Activated CD4-positive, alpha-beta T cell treated with anti-CD3 and anti-CD28 coated beads, Interleukin-2, amount 10 ng/mL, durations not matched to agents 7 days and 5 days (primary cell): ENCODE measurements around the gene SLC22A5. TPM values are rescaled to one million over a fixed set of nuclear protein-coding genes. Genes with fewer than 3 reads are reported as not detected.
A peak's percentile ranks its signal among the peaks of the same experiment; 100 is the strongest.
"Not testable (repeated sequence)": the region's sequence is repeated elsewhere in the genome, so short reads cannot be mapped to it uniquely, and the experiment has no call there.

Experiments used
- CTCF ChIA-PET: fragments of 350-600 bp; sonication (Branson Sonifier 250); formaldehyde crosslinking; loops from one replicate; lab custom pipeline; 2021; ENCODE audit warnings: antibody characterized with exemption; lab: Charles Lee
- POLR2A ChIA-PET: fragments of 350-600 bp; sonication (Branson Sonifier 250); formaldehyde crosslinking; loops from one replicate; lab custom pipeline; 2021; ENCODE audit warnings: antibody characterized with exemption; lab: Charles Lee
- DNase-seq: peaks from one replicate; pipeline ENCODE4 v3.0.0-alpha.2; 2020
- H3K27ac Mint-ChIP-seq: one replicate; pipeline ENCODE4 v1.8.0; 2021; ENCODE audit warnings: mild to moderate bottlenecking, moderate library complexity, mixed read lengths
- H3K27me3 Mint-ChIP-seq: one replicate; pipeline ENCODE4 v1.8.0; 2021; ENCODE audit warnings: mixed read lengths
- H3K36me3 Mint-ChIP-seq: one replicate; pipeline ENCODE4 v1.8.0; 2021; ENCODE audit warnings: low read depth, mixed read lengths
- H3K4me1 Mint-ChIP-seq: one replicate; pipeline ENCODE4 v1.8.0; 2021; ENCODE audit warnings: mixed read lengths
- H3K4me3 Mint-ChIP-seq: one replicate; pipeline ENCODE4 v1.8.0; 2021; ENCODE audit warnings: mild to moderate bottlenecking, moderate library complexity, mixed read lengths
- H3K9me3 Mint-ChIP-seq: one replicate; pipeline ENCODE4 v1.8.0; 2021; ENCODE audit warnings: mixed read lengths
- total RNA-seq, 2 experiments: library from RNA; stranded (reverse); gene quantifications; one replicate each; pipeline ENCODE4 v1.2.3, GENCODE V29; 2021

Gene SLC22A5
- total RNA-seq, 2 experiments from 2014 or later = 3.2 to 3.6 TPM

GRCh38 chr5:132408456-132408855 is 38.9 kb downstream of the SLC22A5 start:
- Mint-ChIP-seq H3K9me3 (peaks cover 13% of the 10 kb centered on the region), H3K27ac (no peak overlapping the region), H3K36me3 (peaks cover 44% of the 10 kb centered on the region), H3K4me3 (no peak overlapping the region), H3K4me1 (peaks cover 51% of the 10 kb centered on the region), H3K27me3 (no peaks in the 10 kb centered on the region)
- no peak for DNase-seq
- ChIA-PET POLR2A (no interaction called here), CTCF (interaction anchor here (0.7 to 1.0 kb wide), 2 partner anchors 22 to 200 kb away, joined by 3 to 5 read pairs; no protein-coding TSS in a partner anchor)

DNA sequence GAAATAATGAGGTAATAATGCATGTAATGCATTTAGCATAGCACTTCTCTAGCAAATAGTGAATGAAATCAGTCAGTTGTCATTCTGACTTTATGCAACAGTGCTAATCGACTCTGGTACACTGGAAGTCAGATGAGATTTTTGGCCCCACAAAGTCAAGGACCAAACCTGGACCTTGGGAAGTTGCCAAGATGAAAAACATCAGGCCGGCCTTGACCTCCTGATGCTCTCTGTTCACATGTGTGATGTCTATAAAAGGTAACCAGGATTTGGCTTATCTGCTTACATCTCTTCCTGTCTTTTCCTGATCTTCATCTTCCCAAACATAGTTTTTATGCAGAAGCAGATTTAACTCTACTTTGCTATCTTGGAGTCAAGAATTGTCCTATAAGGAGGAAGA is 39.5 kb downstream of the SLC22A5 start:
- Mint-ChIP-seq H3K36me3 (peaks cover 45% of the 10 kb centered on the region), H3K27me3 (no peaks in the 10 kb centered on the region), H3K4me1 (peaks cover 54% of the 10 kb centered on the region), H3K9me3 (peaks cover 11% of the 10 kb centered on the region), H3K4me3 (peak overlapping the region; percentile 86), H3K27ac (peak overlapping the region; percentile 99)
- CTCF ChIA-PET = interaction anchor here (0.6 to 1.1 kb wide), 3 partner anchors 23 to 104 kb away, joined by 3 read pairs; no protein-coding TSS in a partner anchor
- DNase-seq = no peak
- POLR2A ChIA-PET = no interaction called here

DNA sequence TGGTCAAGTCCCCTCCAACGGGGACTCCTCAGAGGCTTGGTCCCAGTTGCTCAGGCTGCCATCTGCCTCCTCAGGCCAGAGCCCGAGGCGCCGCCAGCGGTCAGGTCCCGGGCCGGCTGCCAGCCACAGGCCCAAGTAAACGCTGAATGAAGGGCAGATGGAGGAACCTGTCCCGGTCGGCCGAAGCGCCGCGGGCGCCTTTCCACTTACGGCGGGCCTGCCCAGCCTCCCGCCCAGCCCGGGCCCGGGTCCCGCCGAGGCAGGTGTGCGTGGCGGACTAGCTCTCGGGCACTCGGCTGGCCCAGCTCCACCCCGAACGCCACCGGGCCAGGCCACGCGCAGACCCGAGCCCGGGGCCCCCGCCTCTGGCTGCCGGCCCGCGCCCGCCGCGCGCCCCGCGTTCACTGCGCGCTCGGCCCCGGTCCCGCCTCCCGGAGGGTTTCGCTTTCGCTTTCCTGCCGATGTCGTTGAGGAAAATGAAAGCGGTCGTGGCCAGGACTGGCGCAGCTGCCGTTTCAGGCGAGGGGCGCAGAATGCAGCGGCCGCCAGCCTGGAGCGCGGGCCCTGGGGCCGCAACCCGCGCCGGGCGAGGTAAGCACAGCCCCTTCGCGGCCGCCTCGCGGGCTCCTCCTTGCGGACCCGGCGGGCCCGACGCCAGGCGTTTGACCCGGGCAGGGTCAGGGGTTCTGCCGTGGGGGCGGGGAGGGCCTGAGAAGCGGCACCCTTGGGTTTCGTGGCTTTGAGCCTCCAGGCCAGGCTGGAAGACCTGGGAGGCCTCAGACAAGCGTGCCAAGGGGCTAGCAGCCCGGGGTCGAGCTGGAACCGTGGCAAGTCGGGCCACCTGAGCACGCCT is 41.2 kb downstream of the SLC22A5 start:
- Mint-ChIP-seq H3K9me3 (peaks cover 11% of the 10 kb centered on the region), H3K4me1 (peaks cover 67% of the 10 kb centered on the region), H3K27me3 (no peaks in the 10 kb centered on the region), H3K27ac (peak overlapping the region; percentile 99), H3K4me3 (peak overlapping the region; percentile 98), H3K36me3 (peaks cover 50% of the 10 kb centered on the region)
- peak; percentile 92 for DNase-seq
- POLR2A ChIA-PET = interaction anchor here (0.6 to 2.7 kb wide), 6 partner anchors 16 to 86 kb away, joined by 3 to 17 read pairs (median 4); partner anchors contain the start of gene IRF1
- CTCF ChIA-PET = interaction anchor here (0.8 to 3.4 kb wide), 24 partner anchors 10 to 93 kb away, joined by 3 to 22 read pairs (median 4); no protein-coding TSS in a partner anchor

GRCh38 chr5:132411304-132412013 is 41.9 kb downstream of the SLC22A5 start:
- POLR2A ChIA-PET = interaction anchor here (1.0 to 2.7 kb wide), 5 partner anchors 15 to 85 kb away, joined by 3 to 17 read pairs (median 5); partner anchors contain the start of gene IRF1
- Mint-ChIP-seq H3K27ac (peak overlapping the region; percentile 99), H3K27me3 (no peaks in the 10 kb centered on the region), H3K36me3 (peaks cover 52% of the 10 kb centered on the region), H3K4me1 (peaks cover 68% of the 10 kb centered on the region), H3K4me3 (peak overlapping the region; percentile 98), H3K9me3 (peaks cover 11% of the 10 kb centered on the region)
- peak; percentile 49 for DNase-seq
- CTCF ChIA-PET = interaction anchor here (0.8 to 3.4 kb wide), 24 partner anchors 9 to 92 kb away, joined by 3 to 22 read pairs (median 4); no protein-coding TSS in a partner anchor

DNA sequence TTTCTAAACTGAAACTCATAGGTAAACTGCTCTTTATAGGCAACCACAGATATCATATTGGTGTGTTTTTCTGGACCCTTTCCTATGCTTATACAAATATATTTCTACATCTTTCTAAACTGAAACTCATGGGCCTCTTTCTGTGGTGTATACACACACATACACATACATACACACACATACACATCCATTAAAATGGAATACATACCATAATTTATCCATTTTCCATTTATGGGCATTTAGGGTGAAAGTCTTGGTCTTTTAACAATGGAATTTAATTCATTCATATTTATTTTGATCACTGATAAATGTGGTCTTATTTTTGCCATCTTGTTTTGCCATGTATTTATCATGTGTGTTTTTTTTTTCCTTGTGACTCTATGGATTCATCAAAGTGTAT is 44.1 kb downstream of the SLC22A5 start:
- peaks cover 69% of the 10 kb centered on the region for H3K4me1 Mint-ChIP-seq
- H3K27me3 Mint-ChIP-seq = no peaks in the 10 kb centered on the region
- ChIA-PET POLR2A (no interaction called here), CTCF (interaction anchor here (0.8 to 1.4 kb wide), 2 partner anchors 23 to 65 kb away, joined by 3 to 4 read pairs; no protein-coding TSS in a partner anchor)
- peaks cover 48% of the 10 kb centered on the region for H3K36me3 Mint-ChIP-seq
- H3K27ac Mint-ChIP-seq = peak overlapping the region; percentile 99
- H3K9me3 Mint-ChIP-seq = no peaks in the 10 kb centered on the region
- DNase-seq = no peak
- H3K4me3 Mint-ChIP-seq = peak overlapping the region; percentile 98

- no peak overlapping the region for H3K27ac Mint-ChIP-seq
- no peak for DNase-seq
- H3K4me3 Mint-ChIP-seq = peak overlapping the region; percentile 31
- ChIA-PET CTCF (interaction anchor here (0.6 to 1.4 kb wide), 6 partner anchors 12 to 723 kb away, joined by 3 to 4 read pairs (median 4); no protein-coding TSS in a partner anchor), POLR2A (no interaction called here)
- no peaks in the 10 kb centered on the region for H3K9me3 Mint-ChIP-seq
- peaks cover 70% of the 10 kb centered on the region for H3K4me1 Mint-ChIP-seq
- H3K27me3 Mint-ChIP-seq = no peaks in the 10 kb centered on the region
- H3K36me3 Mint-ChIP-seq = peaks cover 54% of the 10 kb centered on the region
Observed at GRCh38 chr5:132414634-132415378, 45.3 kb downstream of the SLC22A5 start.

DNA sequence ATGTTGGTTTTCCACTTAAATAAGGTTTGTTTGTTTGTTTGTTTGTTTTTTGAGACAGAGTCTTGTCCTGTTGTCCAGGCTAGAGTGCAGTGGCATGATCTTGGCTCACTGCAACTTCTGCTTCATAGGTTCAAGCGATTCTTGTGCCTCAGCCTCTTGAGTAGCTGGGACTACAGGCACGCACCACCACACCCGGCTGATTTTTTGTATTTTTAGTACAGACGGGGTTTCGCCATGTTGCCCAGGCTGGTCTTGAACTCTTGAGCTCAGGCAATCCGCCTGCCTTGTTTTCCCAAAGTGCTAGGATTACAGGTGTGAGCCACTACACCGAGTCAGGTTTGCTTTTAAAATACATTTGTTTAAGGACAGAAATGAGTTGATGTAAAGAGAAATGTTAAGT is 46.0 kb downstream of the SLC22A5 start:
- Mint-ChIP-seq H3K36me3 (peaks cover 62% of the 10 kb centered on the region), H3K4me1 (peaks cover 76% of the 10 kb centered on the region)
- ChIA-PET POLR2A (interaction anchor here (0.7 to 1.6 kb wide), 2 partner anchors 65 to 909 kb away, joined by 3 to 4 read pairs; no protein-coding TSS in a partner anchor), CTCF (interaction anchor here (0.6 to 1.3 kb wide), 6 partner anchors 12 to 722 kb away, joined by 3 to 4 read pairs (median 4); no protein-coding TSS in a partner anchor)
- H3K27me3 Mint-ChIP-seq, H3K27ac Mint-ChIP-seq, DNase-seq, H3K9me3 Mint-ChIP-seq, H3K4me3 Mint-ChIP-seq: not testable (repeated sequence)

GRCh38 chr5:132416306-132417009 is 46.9 kb downstream of the SLC22A5 start:
- H3K4me3 Mint-ChIP-seq = no peak overlapping the region
- ChIA-PET POLR2A (interaction anchor here (0.6 to 1.6 kb wide), 2 partner anchors 64 to 74 kb away, joined by 3 to 4 read pairs; partner anchors contain the start of gene IRF1), CTCF (interaction anchor here (0.9 to 2.1 kb wide), 8 partner anchors 10 to 85 kb away, joined by 3 to 11 read pairs (median 4); no protein-coding TSS in a partner anchor)
- no peaks in the 10 kb centered on the region for H3K9me3 Mint-ChIP-seq
- no peak overlapping the region for H3K27ac Mint-ChIP-seq
- H3K27me3 Mint-ChIP-seq = no peaks in the 10 kb centered on the region
- peaks cover 86% of the 10 kb centered on the region for H3K4me1 Mint-ChIP-seq
- no peak for DNase-seq
- peaks cover 67% of the 10 kb centered on the region for H3K36me3 Mint-ChIP-seq

DNA sequence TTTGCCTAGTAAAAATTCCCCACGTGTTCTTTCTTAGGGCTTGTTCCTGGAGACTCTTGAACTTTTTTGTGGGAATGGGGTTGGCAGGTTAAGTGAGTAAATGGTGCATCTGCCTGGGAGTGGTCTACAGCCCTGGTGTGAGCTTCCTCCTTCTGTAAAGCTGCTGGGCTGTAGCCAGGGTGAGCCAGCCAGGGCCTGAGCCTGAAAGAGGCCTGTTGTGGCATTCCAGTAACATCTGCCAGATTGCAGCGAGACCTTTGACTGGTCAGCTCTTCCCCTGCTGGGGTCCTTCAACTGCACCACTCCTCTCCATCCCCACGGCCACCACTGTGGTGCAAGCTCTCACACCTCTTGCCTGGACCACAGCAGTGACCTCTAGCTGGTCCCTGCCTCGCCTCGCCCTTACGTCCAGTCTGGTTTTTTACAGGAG is 47.5 kb downstream of the SLC22A5 start:
- H3K27me3 Mint-ChIP-seq = no peaks in the 10 kb centered on the region
- no peak overlapping the region for H3K4me3 Mint-ChIP-seq
- no peaks in the 10 kb centered on the region for H3K9me3 Mint-ChIP-seq
- H3K36me3 Mint-ChIP-seq = peaks cover 68% of the 10 kb centered on the region
- peaks cover 88% of the 10 kb centered on the region for H3K4me1 Mint-ChIP-seq
- ChIA-PET CTCF (interaction anchor here (1.0 to 2.1 kb wide), 7 partner anchors 9 to 84 kb away, joined by 3 to 11 read pairs (median 5); no protein-coding TSS in a partner anchor), POLR2A (interaction anchor here (0.6 to 1.6 kb wide), 2 partner anchors 63 to 74 kb away, joined by 3 to 4 read pairs; partner anchors contain the start of gene IRF1)
- DNase-seq = no peak
- H3K27ac Mint-ChIP-seq = peak overlapping the region; percentile 54

DNA sequence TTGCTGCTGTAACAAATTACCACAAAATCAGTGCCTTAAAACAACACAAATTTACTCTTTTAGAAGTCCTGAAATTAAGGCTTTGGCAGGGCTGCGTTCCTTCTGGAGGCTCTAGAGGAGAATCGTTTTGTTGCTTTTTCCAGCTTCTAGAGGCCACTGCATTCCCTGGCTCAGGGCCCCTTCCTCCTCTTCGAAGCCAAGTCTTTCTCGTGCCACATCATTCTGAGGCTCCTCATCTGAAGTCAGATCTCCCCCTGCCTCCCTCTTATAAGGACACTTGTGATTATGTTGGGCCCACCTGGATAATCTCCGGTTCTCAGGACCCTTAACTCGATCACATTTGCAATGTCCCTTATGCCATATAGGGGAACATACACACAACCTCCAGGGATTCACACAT is 48.0 kb downstream of the SLC22A5 start:
- H3K4me1 Mint-ChIP-seq = peaks cover 89% of the 10 kb centered on the region
- peaks cover 72% of the 10 kb centered on the region for H3K36me3 Mint-ChIP-seq
- no peaks in the 10 kb centered on the region for H3K9me3 Mint-ChIP-seq
- CTCF ChIA-PET = interaction anchor here (1.0 to 2.1 kb wide), 9 partner anchors 9 to 84 kb away, joined by 3 to 11 read pairs (median 4); partner anchors contain the start of gene IRF1
- POLR2A ChIA-PET = no interaction called here
- DNase-seq = no peak
- H3K27ac Mint-ChIP-seq = peak overlapping the region; percentile 54
- H3K27me3 Mint-ChIP-seq = no peaks in the 10 kb centered on the region
- no peak overlapping the region for H3K4me3 Mint-ChIP-seq
